Testis (tissue), 3 donors: Measurements from ENCODE around the gene EML4. TPM values are rescaled to one million over a fixed set of nuclear protein-coding genes. Genes with fewer than 3 reads are reported as not detected.
A peak's percentile ranks its signal among the peaks of the same experiment; 100 is the strongest.

ENCODE experiments used
- DNase-seq: peaks from one replicate; pipeline ENCODE4 v3.0.0-alpha.2; 2019
- H3K27ac ChIP-seq, 2 donors: fragments of 200-600 bp; sonication (generic); one replicate each; pipeline ENCODE4 v1.5.1; 2019
- H3K27me3 ChIP-seq: fragments of 200-600 bp; sonication (generic); one replicate; pipeline ENCODE4 v1.5.1; 2019
- H3K36me3 ChIP-seq: fragments of 200-600 bp; sonication (generic); one replicate; pipeline ENCODE4 v1.5.1; 2017; ENCODE audit warnings: low read depth; ENCODE audit errors: missing control alignments
- H3K4me1 ChIP-seq: fragments of 200-600 bp; sonication (generic); one replicate; pipeline ENCODE4 v1.5.1; 2019
- H3K4me3 ChIP-seq, 2 donors: fragments of 200-600 bp; sonication (generic); one replicate each; pipeline ENCODE4 v1.5.1; 2017 to 2019
- H3K9me3 ChIP-seq: fragments of 200-600 bp; sonication (generic); one replicate; pipeline ENCODE4 v1.5.1; 2017
- POLR2A ChIP-seq: fragments of 450-650 bp; IDR thresholded peaks from one replicate; pipeline ENCODE4 v1.6.1; 2017; ENCODE audit warnings: antibody characterized with exemption, mild to moderate bottlenecking, moderate library complexity
- WGBS, 2 donors: methylation state at CpG; one replicate each; pipeline ENCODE4 v1.1.5; 2018; 5-methylcytosine and 5-hydroxymethylcytosine counted together
- intact Hi-C: fragments of 100-400 bp; cut with DNase I; formaldehyde crosslinking; loops from one replicate; pipeline ENCODE4 v1.15.1; 2023; ENCODE audit warnings: low total_unique reads
- polyA plus RNA-seq: library from polyadenylated mRNA; stranded (reverse); fragments of 350-450 nt; fragmentation: Illumina TruSeq; extraction: RNeasy Lipid Tissue Mini Kit (QIAGEN cat#74804); gene quantifications from one replicate; pipeline ENCODE4 v1.2.3, GENCODE V29; 2014; ENCODE audit warnings: low read depth, low replicate concordance; ENCODE audit not compliant: insufficient read depth
- total RNA-seq, 2 donors: library from RNA; depleted of rRNA; stranded (reverse); fragments of >200 nt; gene quantifications; one replicate each; pipeline ENCODE4 v1.2.3, GENCODE V29; 2016
- TF ChIP-seq, protein P1 (sequence below), 3 experiments: fragments of 450-650 bp in 2 of 3; fragments of 200-600 bp in 1 of 3; sonication (generic) in 1 of 3; IDR thresholded peaks; one replicate each; pipeline ENCODE4 v1.5.1; 2016 to 2019; ENCODE audit warnings: antibody characterized with exemption in 3 of 3, mild to moderate bottlenecking in 2 of 3, moderate library complexity in 1 of 3

EML4 gene
- total and polyA plus RNA-seq, 3 donors from 2014 or later: 49.0 to 71.0 (median 67.1) TPM

DNA sequence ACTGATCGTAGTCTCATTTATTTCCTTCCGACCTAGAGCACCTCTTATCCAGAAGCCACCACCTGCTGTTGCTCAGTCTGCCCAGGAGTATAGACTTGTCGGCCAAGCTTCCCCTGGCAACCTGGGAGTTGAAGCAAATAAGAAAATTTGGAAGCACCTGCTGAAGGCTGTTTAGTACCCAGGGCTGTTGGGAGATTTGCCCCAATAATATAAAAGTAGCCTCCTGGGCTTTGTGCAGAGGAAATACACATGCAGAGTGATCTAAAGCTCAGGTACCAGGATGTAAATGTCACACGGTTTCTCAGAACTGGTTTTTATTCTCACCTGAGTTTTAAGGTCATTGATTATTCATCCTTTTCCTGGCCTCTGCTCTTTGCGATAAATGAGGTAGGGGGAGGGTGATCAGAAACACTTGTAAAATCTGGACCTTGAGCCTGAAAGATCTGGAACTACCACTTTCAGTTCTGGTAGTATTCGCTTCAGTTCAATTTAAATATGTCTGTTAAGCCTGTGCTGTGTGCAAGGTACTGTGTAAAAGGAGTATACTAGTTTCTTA is 192.7 kb downstream of the EML4 start:
- intact Hi-C loops: no loop called here
- H3K9me3 ChIP-seq: no peaks in the 10 kb centered on the region
- peak overlapping the region; percentile 91 to 100 for H3K4me3 ChIP-seq
- H3K27ac ChIP-seq: peak overlapping the region; percentile 85 to 99
- DNase-seq: no peak
- H3K4me1 ChIP-seq: peaks cover 24% of the 10 kb centered on the region
- TF ChIP-seq POLR2A: no peak
- TF ChIP-seq, protein P1, sequence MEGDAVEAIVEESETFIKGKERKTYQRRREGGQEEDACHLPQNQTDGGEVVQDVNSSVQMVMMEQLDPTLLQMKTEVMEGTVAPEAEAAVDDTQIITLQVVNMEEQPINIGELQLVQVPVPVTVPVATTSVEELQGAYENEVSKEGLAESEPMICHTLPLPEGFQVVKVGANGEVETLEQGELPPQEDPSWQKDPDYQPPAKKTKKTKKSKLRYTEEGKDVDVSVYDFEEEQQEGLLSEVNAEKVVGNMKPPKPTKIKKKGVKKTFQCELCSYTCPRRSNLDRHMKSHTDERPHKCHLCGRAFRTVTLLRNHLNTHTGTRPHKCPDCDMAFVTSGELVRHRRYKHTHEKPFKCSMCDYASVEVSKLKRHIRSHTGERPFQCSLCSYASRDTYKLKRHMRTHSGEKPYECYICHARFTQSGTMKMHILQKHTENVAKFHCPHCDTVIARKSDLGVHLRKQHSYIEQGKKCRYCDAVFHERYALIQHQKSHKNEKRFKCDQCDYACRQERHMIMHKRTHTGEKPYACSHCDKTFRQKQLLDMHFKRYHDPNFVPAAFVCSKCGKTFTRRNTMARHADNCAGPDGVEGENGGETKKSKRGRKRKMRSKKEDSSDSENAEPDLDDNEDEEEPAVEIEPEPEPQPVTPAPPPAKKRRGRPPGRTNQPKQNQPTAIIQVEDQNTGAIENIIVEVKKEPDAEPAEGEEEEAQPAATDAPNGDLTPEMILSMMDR (IDR thresholded peaks at IDR 0.05): no peak
- no peaks in the 10 kb centered on the region for H3K27me3 ChIP-seq
- 20 to 28% methylated on average over 6 of the region's 6 CpGs for WGBS, 2 donors
- no peaks in the 10 kb centered on the region for H3K36me3 ChIP-seq

DNA sequence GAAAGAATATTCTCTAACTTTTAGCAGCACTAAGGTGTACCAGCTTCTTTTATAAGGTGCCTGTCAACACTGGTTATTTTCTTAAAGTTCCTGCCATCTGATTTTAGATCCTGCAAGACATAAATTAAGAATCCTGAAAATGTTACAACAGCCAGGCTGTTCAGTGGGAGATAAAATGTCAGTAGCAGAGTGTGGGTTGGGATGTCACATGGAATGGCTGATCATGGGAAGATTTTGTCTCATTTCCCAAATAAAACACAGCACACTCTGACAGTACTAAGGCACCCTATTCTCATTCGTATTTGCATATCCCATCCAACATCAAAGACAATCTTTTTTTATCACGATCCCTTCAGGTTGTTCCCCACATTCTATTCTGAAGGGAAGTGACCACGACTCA is 194.3 kb downstream of the EML4 start:
- DNase-seq: no peak
- TF ChIP-seq, protein P1 (IDR thresholded peaks at IDR 0.05): no peak
- TF ChIP-seq POLR2A: no peak
- Histone ChIP-seq H3K36me3 (no peaks in the 10 kb centered on the region), H3K4me3 (no peak overlapping the region), H3K4me1 (peaks cover 29% of the 10 kb centered on the region), H3K27me3 (no peaks in the 10 kb centered on the region), H3K27ac (no peak overlapping the region), H3K9me3 (no peaks in the 10 kb centered on the region)
- intact Hi-C loops: no loop called here
- 63 to 79% methylated on average over 3 of the region's 3 CpGs for WGBS, 2 donors

DNA sequence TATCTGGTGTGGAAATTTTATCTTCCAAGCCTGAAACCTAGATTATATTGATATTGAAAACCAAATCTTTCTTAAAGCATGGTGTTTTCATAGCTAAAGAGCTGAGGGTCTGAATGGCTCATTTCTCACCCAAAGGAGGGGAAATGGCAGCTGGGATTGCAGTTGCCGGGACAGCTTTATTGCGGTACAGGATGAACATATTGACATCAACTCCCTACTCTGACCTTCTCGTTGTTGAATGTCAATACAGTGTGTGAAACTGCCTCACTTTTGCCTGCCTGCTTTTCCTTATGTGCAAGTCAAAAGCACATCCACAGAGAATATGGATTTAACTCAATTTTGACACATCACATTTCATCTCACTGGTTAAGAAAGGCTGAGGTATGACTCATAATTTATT is 195.5 kb downstream of the EML4 start:
- no peak for DNase-seq
- 71 to 77% methylated on average over 3 of the region's 3 CpGs for WGBS, 2 donors
- intact Hi-C loops: no loop called here
- Histone ChIP-seq H3K4me1 (peaks cover 29% of the 10 kb centered on the region), H3K27me3 (no peaks in the 10 kb centered on the region), H3K4me3 (no peak overlapping the region), H3K27ac (no peak overlapping the region), H3K36me3 (no peaks in the 10 kb centered on the region), H3K9me3 (no peaks in the 10 kb centered on the region)
- TF ChIP-seq POLR2A: no peak
- TF ChIP-seq, protein P1 (IDR thresholded peaks at IDR 0.05): no peak

DNA sequence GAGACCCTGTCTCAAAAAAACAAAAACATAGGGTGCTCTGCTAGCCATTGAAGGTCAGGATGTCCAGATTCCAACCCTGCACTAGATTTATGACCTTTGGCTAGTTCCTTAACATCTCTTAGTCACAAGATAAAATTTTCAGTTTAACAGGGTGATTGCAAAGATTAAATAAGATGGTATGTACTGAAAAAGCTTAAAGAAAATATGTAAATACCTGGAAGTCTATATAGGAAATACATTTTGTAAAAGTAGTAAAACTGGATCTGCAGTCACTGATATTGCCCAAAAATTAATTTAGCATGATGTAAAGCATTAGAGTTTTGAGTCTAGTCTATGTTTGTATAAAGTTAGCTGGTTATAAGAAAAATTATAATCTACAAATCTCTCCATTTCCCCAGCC is 197.3 kb downstream of the EML4 start:
- intact Hi-C loops: no loop called here
- Histone ChIP-seq H3K4me1 (peaks cover 26% of the 10 kb centered on the region), H3K27ac (no peak overlapping the region), H3K9me3 (no peaks in the 10 kb centered on the region), H3K27me3 (no peaks in the 10 kb centered on the region), H3K36me3 (no peaks in the 10 kb centered on the region), H3K4me3 (no peak overlapping the region)
- no peak for TF ChIP-seq POLR2A
- TF ChIP-seq, protein P1 (IDR thresholded peaks at IDR 0.05): no peak
- DNase-seq: no peak

DNA sequence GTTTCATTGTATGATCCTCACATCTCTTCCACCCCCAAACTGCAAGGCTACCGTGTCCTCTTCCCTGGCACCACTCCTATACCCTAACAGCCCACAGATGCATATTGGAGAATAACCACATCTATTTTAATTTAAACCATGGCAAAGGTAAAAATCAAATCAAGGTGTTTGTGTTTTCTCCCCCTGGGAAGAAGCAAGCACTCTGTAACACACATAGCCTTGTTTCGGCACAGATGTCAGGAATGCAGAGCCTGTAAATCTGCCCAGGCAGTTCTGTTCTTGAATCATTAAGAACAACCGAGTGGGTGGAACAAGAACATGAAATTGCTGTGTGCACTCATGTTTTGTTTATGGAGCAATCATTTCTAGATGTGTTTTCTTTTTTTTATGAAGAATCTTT is 198.7 kb downstream of the EML4 start:
- no peaks in the 10 kb centered on the region for H3K9me3 ChIP-seq
- H3K27ac ChIP-seq: peak overlapping the region; percentile 51 to 61
- intact Hi-C loops: no loop called here
- peaks cover 27% of the 10 kb centered on the region for H3K4me1 ChIP-seq
- peak; percentile 48 for DNase-seq
- H3K27me3 ChIP-seq: no peaks in the 10 kb centered on the region
- WGBS, 2 donors: 35 to 45% methylated on average over 3 of the region's 3 CpGs
- no peaks in the 10 kb centered on the region for H3K36me3 ChIP-seq
- no peak overlapping the region for H3K4me3 ChIP-seq
- TF ChIP-seq, protein P1 (IDR thresholded peaks at IDR 0.05): no peak
- no peak for TF ChIP-seq POLR2A
